HepG2 (cell line): ENCODE results near the gene SOX12. TPM values are rescaled to one million over a fixed set of nuclear protein-coding genes. Genes with fewer than 3 reads are reported as not detected.
A peak's percentile ranks its signal among the peaks of the same experiment; 100 is the strongest.

Experiments used
- ATAD3A ChIP-seq: sonication (generic); formaldehyde crosslinking; IDR thresholded peaks from 2 replicates; pipeline ENCODE4 v1.4.0; 2020; ENCODE audit warnings: missing genetic modification reagents
- CCAR2 ChIP-seq: fragments of 200-400 bp; formaldehyde crosslinking; optimal IDR thresholded peaks from 2 replicates; pipeline ENCODE3; 2018; ENCODE audit warnings: low read depth, mild to moderate bottlenecking, low read length, moderate library complexity
- GATA4 ChIP-seq: sonication (generic); IDR thresholded peaks from 2 replicates; pipeline ENCODE4 v1.6.1; 2016; ENCODE audit warnings: antibody characterized with exemption, low read depth, borderline replicate concordance
- GATAD2A ChIP-seq: IDR thresholded peaks from 2 replicates; pipeline ENCODE4 v1.6.1; 2016
- KLF9 ChIP-seq: IDR thresholded peaks from 2 replicates; pipeline ENCODE4 v1.6.1; 2016; ENCODE audit warnings: low read depth
- KMT2A ChIP-seq: sonication (generic); formaldehyde crosslinking; IDR thresholded peaks from 2 replicates; pipeline ENCODE4 v1.4.0; 2020; ENCODE audit warnings: missing genetic modification reagents
- MAFF ChIP-seq: IDR thresholded peaks from 2 replicates; pipeline ENCODE4 v1.6.1; 2011; ENCODE audit warnings: low read depth, low read length, improper control_type of control experiment
- MED8 ChIP-seq: sonication (generic); formaldehyde crosslinking; IDR thresholded peaks from 2 replicates; pipeline ENCODE4 v1.8.1; 2023; ENCODE audit warnings: mild to moderate bottlenecking, missing genetic modification reagents; ENCODE audit not compliant: insufficient replicate concordance
- NR2F2 ChIP-seq: IDR thresholded peaks from 2 replicates; pipeline ENCODE4 v1.6.1; 2012; ENCODE audit warnings: low read depth, inconsistent platforms, borderline replicate concordance
- SMARCE1 ChIP-seq: fragments of 450-650 bp; IDR thresholded peaks from 2 replicates; pipeline ENCODE4 v1.6.1; 2017; ENCODE audit warnings: borderline replicate concordance
- SNAPC4 ChIP-seq: sonication (generic); formaldehyde crosslinking; IDR thresholded peaks from 2 replicates; pipeline ENCODE4 v1.4.0; 2020; ENCODE audit warnings: mild to moderate bottlenecking, missing genetic modification reagents
- TCF12 ChIP-seq, 2 experiments: fragments of 450-650 bp in 1 of 2; sonication (generic) in 1 of 2; formaldehyde crosslinking in 1 of 2; IDR thresholded peaks; 2 replicates each; pipeline versions ENCODE4 v1.6.1 to v1.8.0; 2017 to 2022; ENCODE audit warnings: antibody characterized with exemption in 1 of 2, mild to moderate bottlenecking in 1 of 2, missing genetic modification reagents in 1 of 2, moderate library complexity in 1 of 2
- THAP11 ChIP-seq: IDR thresholded peaks from 2 replicates; pipeline ENCODE4 v1.6.1; 2016; ENCODE audit warnings: missing biosample characterization, missing genetic modification reagents
- ZFP1 ChIP-seq: IDR thresholded peaks from 2 replicates; pipeline ENCODE4 v1.6.1; 2016
- ZMYM3 ChIP-seq: sonication (generic); formaldehyde crosslinking; IDR thresholded peaks from 2 replicates; pipeline ENCODE4 v1.5.1; 2020; ENCODE audit warnings: mild to moderate bottlenecking, missing genetic modification reagents
- ZNF256 ChIP-seq: sonication (generic); formaldehyde crosslinking; conservative IDR thresholded peaks from 2 replicates; pipeline ENCODE4 v1.4.0; 2020; ENCODE audit warnings: missing genetic modification reagents
- ZNF441 ChIP-seq: sonication (generic); formaldehyde crosslinking; IDR thresholded peaks from 2 replicates; pipeline ENCODE4 v1.7.0; 2021; ENCODE audit warnings: missing genetic modification reagents, borderline replicate concordance
- ZNF530 ChIP-seq: sonication (generic); formaldehyde crosslinking; IDR thresholded peaks from 2 replicates; pipeline ENCODE4 v1.5.0; 2020; ENCODE audit warnings: low read depth, mild to moderate bottlenecking, missing genetic modification reagents
- ZNF552 ChIP-seq: sonication (generic); formaldehyde crosslinking; IDR thresholded peaks from 2 replicates; pipeline ENCODE4 v1.9.0; 2022; ENCODE audit warnings: missing genetic modification reagents, mild to moderate bottlenecking, borderline replicate concordance
- ZNF570 ChIP-seq: sonication (generic); formaldehyde crosslinking; IDR thresholded peaks from 2 replicates; pipeline ENCODE4 v1.4.0; 2020; ENCODE audit warnings: mild to moderate bottlenecking, missing genetic modification reagents, borderline replicate concordance
- ZNF772 ChIP-seq: sonication (generic); formaldehyde crosslinking; IDR thresholded peaks from 2 replicates; pipeline ENCODE4 v1.5.0; 2020; ENCODE audit warnings: mild to moderate bottlenecking, missing genetic modification reagents
- ZSCAN25 ChIP-seq: sonication (generic); formaldehyde crosslinking; IDR thresholded peaks from 2 replicates; pipeline ENCODE4 v1.8.0; 2022; ENCODE audit warnings: mild to moderate bottlenecking, missing genetic modification reagents
- polyA plus RNA-seq, 8 experiments: library from polyadenylated mRNA; depleted of rRNA in 3 of 8; stranded (reverse) in 7 of 8; unstranded in 1 of 8; fragments of >200 nt; fragmentation: Illumina TruSeq in 4 of 8; extraction: Trizol in 4 of 8; gene quantifications; 2 replicates each; pipeline versions ENCODE4 v1.2.1 to v1.2.3, GENCODE V29; 2011 to 2016; ENCODE audit warnings: low read depth in 4 of 8, missing spikeins in 1 of 8, mixed read lengths in 1 of 8; ENCODE audit not compliant: insufficient read depth in 1 of 8
- total RNA-seq, 5 experiments: library from RNA; depleted of rRNA; stranded (reverse); fragments of >200 nt; fragmentation: Illumina TruSeq; extraction: Trizol; gene quantifications; 2 replicates each; pipeline ENCODE4 v1.2.3, GENCODE V29; 2016; ENCODE audit warnings: low read depth in 1 of 5

SOX12 gene
- total and polyA plus RNA-seq, 2 of the 13 experiments (the other 11 are each of a cell fraction or from before 2014, with no cell fraction given) = 10.0 to 18.7 TPM

- TF ChIP-seq NR2F2 (peak; percentile 69; the same call in 1 of the 2 replicates), CCAR2 (peak; percentile 68), KLF9 (CRISPR knock-in tag) (peak; percentile 96), ZFP1 (CRISPR knock-in tag) (peak; percentile 85; the same call in 1 of the 2 replicates), TCF12 (IDR thresholded peaks at IDR 0.05) (no peak), TCF12 (CRISPR knock-in tag; IDR thresholded peaks at IDR 0.05) (peak; percentile 69), ZNF772 (peak; percentile 96), MED8 (CRISPR knock-in tag) (peak; percentile 93), GATA4 (peak; percentile 72), ATAD3A (CRISPR knock-in tag) (peak; percentile 27; the same call in 1 of the 2 replicates), ZNF530 (CRISPR knock-in tag) (0 out of 2 replicates have a peak, but pooled peaks have one; percentile 66), ZSCAN25 (peak; percentile 93), SNAPC4 (no peak; the same call in none of the 2 replicates), ZNF570 (CRISPR knock-in tag) (peak; percentile 78), THAP11 (CRISPR knock-in tag) (peak; percentile 83), ZNF256 (CRISPR knock-in tag) (peak; percentile 52; the same call in 1 of the 2 replicates), ZNF552 (peak; percentile 94), MAFF (no peak), SMARCE1 (no peak), ZMYM3 (CRISPR knock-in tag) (peak; percentile 40), KMT2A (peak; percentile 83), ZNF441 (CRISPR knock-in tag) (peak; percentile 79), GATAD2A (CRISPR knock-in tag) (peak; percentile 63; the same call in 1 of the 2 replicates)
Observed at GRCh38 chr20:324177-325044, 941 bp upstream of the SOX12 start (continued).
